T-cell (primary cell): ENCODE measurements around the gene P2RX4. TPM values are rescaled to one million over a fixed set of nuclear protein-coding genes. Genes with fewer than 3 reads are reported as not detected.
A peak's percentile ranks its signal among the peaks of the same experiment; 100 is the strongest.
"Not testable (repeated sequence)": the region's sequence is repeated elsewhere in the genome, so short reads cannot be mapped to it uniquely, and the experiment has no call there.

Experiments used
- ATAC-seq, 4 experiments: fragments of 200-7000 bp in 3 of 4; fragments of 150-1000 bp in 1 of 4; cut with Tn5 transposase; replicated peaks in 1 of 4; 1 replicate in 3 of 4; 2 replicates in 1 of 4; pipeline ENCODE4 v1.10.0; 2021; ENCODE audit warnings: moderate library complexity in 3 of 4, mild to moderate bottlenecking in 2 of 4, moderate number of reproducible peaks in 1 of 4
- CTCF ChIA-PET, 2 donors: fragments of 300-600 bp; sonication (Branson Sonifier 250); formaldehyde crosslinking; loops; one replicate each; lab custom pipeline; 2022; ENCODE audit warnings: antibody characterized with exemption in 2 of 2; lab: Charles Lee
- POLR2A ChIA-PET, 2 donors: fragments of 300-600 bp; sonication (Branson Sonifier 250); formaldehyde crosslinking; loops; one replicate each; lab custom pipeline; 2022; ENCODE audit warnings: antibody characterized with exemption in 2 of 2; lab: Charles Lee
- DNase-seq, 35 experiments: peaks; one replicate each; pipeline versions ENCODE4 v3.0.0 to v3.0.0-alpha.2; 2013 to 2023
- H3K27ac ChIP-seq: one replicate; pipeline ENCODE4 v1.5.1; 2013; ENCODE audit warnings: low read length
- H3K27me3 ChIP-seq, 2 experiments: replicated peaks in 1 of 2; 1 replicate in 1 of 2; 2 replicates in 1 of 2; pipeline versions ENCODE4 v1.6.1 to v1.7.0; 2013; ENCODE audit warnings: low read length in 1 of 2, mixed read lengths in 1 of 2; ENCODE audit not compliant: control insufficient read depth in 2 of 2, insufficient read depth in 2 of 2; ENCODE audit errors: extremely low read depth in 1 of 2
- H3K36me3 ChIP-seq, 2 donors: 1 replicate in 1 of 2; 2 replicates in 1 of 2; pipeline versions ENCODE4 v1.6.1 to v1.7.0; 2013; ENCODE audit warnings: low read length in 1 of 2; ENCODE audit not compliant: control insufficient read depth in 2 of 2, insufficient read depth in 1 of 2; ENCODE audit errors: extremely low read depth in 1 of 2
- H3K4me1 ChIP-seq, 2 experiments: 1 replicate in 1 of 2; 2 replicates in 1 of 2; pipeline versions ENCODE4 v1.6.1 to v1.7.0; 2013; ENCODE audit warnings: low read length in 2 of 2, mixed read lengths in 1 of 2; ENCODE audit not compliant: insufficient read depth in 2 of 2, control insufficient read depth in 1 of 2; ENCODE audit errors: extremely low read depth in 1 of 2
- H3K4me3 ChIP-seq, 2 donors: 1 replicate in 1 of 2; 2 replicates in 1 of 2; pipeline versions ENCODE4 v1.5.1 to v1.7.0; 2013; ENCODE audit warnings: mild to moderate bottlenecking in 2 of 2, low read length in 1 of 2, moderate library complexity in 1 of 2; ENCODE audit not compliant: control insufficient read depth in 1 of 2; ENCODE audit errors: extremely low read depth in 1 of 2
- H3K9me3 ChIP-seq: 2 replicates; pipeline ENCODE4 v1.7.0; 2013
- H3K27ac Mint-ChIP-seq, 2 donors: one replicate each; pipeline ENCODE4 v1.8.0; 2020 to 2021; ENCODE audit warnings: mild to moderate bottlenecking in 2 of 2, mixed read lengths in 2 of 2
- H3K27me3 Mint-ChIP-seq, 2 donors: one replicate each; pipeline ENCODE4 v1.8.0; 2021 to 2022; ENCODE audit warnings: mixed read lengths in 2 of 2
- H3K36me3 Mint-ChIP-seq: one replicate; pipeline ENCODE4 v1.8.0; 2021; ENCODE audit warnings: mixed read lengths
- H3K4me1 Mint-ChIP-seq, 3 donors: one replicate each; pipeline ENCODE4 v1.8.0; 2020 to 2022; ENCODE audit warnings: mixed read lengths in 3 of 3, mild to moderate bottlenecking in 1 of 3
- H3K4me3 Mint-ChIP-seq, 3 donors: one replicate each; pipeline ENCODE4 v1.8.0; 2020 to 2022; ENCODE audit warnings: mild to moderate bottlenecking in 3 of 3, mixed read lengths in 3 of 3, moderate library complexity in 3 of 3
- H3K9me3 Mint-ChIP-seq, 3 donors: one replicate each; pipeline ENCODE4 v1.8.0; 2020 to 2022; ENCODE audit warnings: mixed read lengths in 3 of 3
- WGBS: methylation state at CpG from one replicate; pipeline ENCODE4 v1.1.5; 2013; ENCODE audit warnings: missing lambda C conversion rate; ENCODE audit not compliant: insufficient coverage; 5-methylcytosine and 5-hydroxymethylcytosine counted together
- total RNA-seq, 35 experiments: library from RNA in 6 of 35; stranded (reverse) in 6 of 35; fragments of 120-200 nt in 1 of 35; gene quantifications; one replicate each; pipeline versions ENCODE4 v1.2.1 to v1.2.4 and lab custom pipeline; 2013 to 2026

P2RX4 gene
- total RNA-seq, 5 donors from 2014 or later (not counting 1 experiment from before 2014, with no cell fraction given): 36.2 to 62.3 (median 36.9) TPM

GRCh38 chr12:121208571-121208970 lies 1.4 kb upstream of the P2RX4 start:
- H3K27me3 Mint-ChIP-seq, POLR2A ChIA-PET, H3K27me3 ChIP-seq, H3K36me3 ChIP-seq, H3K27ac ChIP-seq, ATAC-seq, DNase-seq, H3K9me3 ChIP-seq, H3K4me3 ChIP-seq, H3K36me3 Mint-ChIP-seq, H3K9me3 Mint-ChIP-seq: not testable (repeated sequence)
- WGBS: 100% methylated on average over 6 of the region's 10 CpGs
- H3K4me1 Mint-ChIP-seq: peaks cover 20 to 26% (median 25%) of the 10 kb centered on the region in 3 donors
- H3K4me3 Mint-ChIP-seq: peak overlapping the region; percentile 73 to 89 (median 74)
- peak overlapping the region; percentile 57 to 84 for H3K27ac Mint-ChIP-seq
- peaks cover 3 to 24% of the 10 kb centered on the region in 2 experiments for H3K4me1 ChIP-seq
- CTCF ChIA-PET: interaction anchor here in 1 of 2 donors (1.0 kb wide), 1 partner anchor 28 kb away, joined by 3 read pairs; no protein-coding TSS in a partner anchor

- Histone ChIP-seq H3K4me3 (peak overlapping the region in 1 of 2 donors; percentile 83), H3K27ac (peak overlapping the region; percentile 81), H3K4me1 (peaks cover 3 to 27% of the 10 kb centered on the region in 2 experiments), H3K36me3 (peaks cover 0 to 7% of the 10 kb centered on the region in 2 donors), H3K27me3 (no peaks in the 10 kb centered on the region), H3K9me3 (no peaks in the 10 kb centered on the region)
- Mint-ChIP-seq H3K4me1 (peaks cover 22 to 31% (median 30%) of the 10 kb centered on the region in 3 donors), H3K4me3 (peak overlapping the region; percentile 73 to 89 (median 74)), H3K36me3 (peaks cover 2% of the 10 kb centered on the region), H3K27me3 (no peaks in the 10 kb centered on the region), H3K27ac (peak overlapping the region; percentile 63 to 84), H3K9me3 (no peaks in the 10 kb centered on the region)
- POLR2A ChIA-PET: no interaction called here
- CTCF ChIA-PET: no interaction called here
- no peak for ATAC-seq
- 100% methylated on average over 8 of the region's 15 CpGs for WGBS
- DNase-seq: no peak
These were observed 708 bp upstream of the P2RX4 start for GRCh38 chr12:121209221-121209620.

GRCh38 chr12:121212875-121213274 lies 2.9 kb downstream of the P2RX4 start:
- WGBS: 100% methylated on average over 1 of the region's 5 CpGs
- peaks cover 9% of the 10 kb centered on the region for H3K36me3 Mint-ChIP-seq
- peak overlapping the region; percentile 46 to 55 for H3K27ac Mint-ChIP-seq
- Histone ChIP-seq H3K4me1 (peaks cover 3 to 36% of the 10 kb centered on the region in 2 experiments), H3K27me3 (no peaks in the 10 kb centered on the region), H3K36me3 (peaks cover 2 to 22% of the 10 kb centered on the region in 2 donors), H3K27ac (no peak overlapping the region), H3K9me3 (no peaks in the 10 kb centered on the region), H3K4me3 (no peak overlapping the region)
- H3K4me1 Mint-ChIP-seq: peaks cover 29 to 46% (median 45%) of the 10 kb centered on the region in 3 donors
- no peaks in the 10 kb centered on the region for H3K27me3 Mint-ChIP-seq
- ChIA-PET POLR2A (no interaction called here), CTCF (no interaction called here)
- DNase-seq (no peak), ATAC-seq (no peak)
- no peaks in the 10 kb centered on the region for H3K9me3 Mint-ChIP-seq
- H3K4me3 Mint-ChIP-seq: no peak overlapping the region

GRCh38 chr12:121214166-121214777 lies 4.3 kb downstream of the P2RX4 start:
- Histone ChIP-seq H3K4me1 (peaks cover 2 to 34% of the 10 kb centered on the region in 2 experiments), H3K9me3 (no peaks in the 10 kb centered on the region), H3K36me3 (peaks cover 9 to 32% of the 10 kb centered on the region in 2 donors), H3K27me3 (no peaks in the 10 kb centered on the region), H3K27ac (no peak overlapping the region), H3K4me3 (no peak overlapping the region)
- no peaks in the 10 kb centered on the region for H3K27me3 Mint-ChIP-seq
- 93% methylated on average over 8 of the region's 11 CpGs for WGBS
- peaks cover 18% of the 10 kb centered on the region for H3K36me3 Mint-ChIP-seq
- H3K27ac Mint-ChIP-seq: peak overlapping the region; percentile 62 to 81
- no peaks in the 10 kb centered on the region for H3K9me3 Mint-ChIP-seq
- no peak for ATAC-seq
- H3K4me1 Mint-ChIP-seq: peaks cover 37 to 43% (median 42%) of the 10 kb centered on the region in 3 donors
- CTCF ChIA-PET: no interaction called here
- POLR2A ChIA-PET: interaction anchor here in 1 of 2 donors (0.7 kb wide), 1 partner anchor 1127 kb away, joined by 3 read pairs; no protein-coding TSS in a partner anchor
- H3K4me3 Mint-ChIP-seq: peak overlapping the region in 1 of 3 donors; percentile 1
- DNase-seq: no peak

- Histone ChIP-seq H3K36me3 (peaks cover 9 to 32% of the 10 kb centered on the region in 2 donors), H3K9me3 (no peaks in the 10 kb centered on the region), H3K4me3 (no peak overlapping the region), H3K27me3 (no peaks in the 10 kb centered on the region), H3K27ac (peak overlapping the region; percentile 20), H3K4me1 (peaks cover 0 to 29% of the 10 kb centered on the region in 2 experiments)
- no peaks in the 10 kb centered on the region for H3K27me3 Mint-ChIP-seq
- peak overlapping the region in 1 of 3 donors; percentile 6 for H3K4me3 Mint-ChIP-seq
- peaks cover 22% of the 10 kb centered on the region for H3K36me3 Mint-ChIP-seq
- H3K4me1 Mint-ChIP-seq: peaks cover 39 to 43% (median 40%) of the 10 kb centered on the region in 3 donors
- no peaks in the 10 kb centered on the region for H3K9me3 Mint-ChIP-seq
- 94% methylated on average over 6 of the region's 14 CpGs for whole genome bisulfite sequencing
- DNase-seq (no peak), ATAC-seq (no peak)
- H3K27ac Mint-ChIP-seq: peak overlapping the region; percentile 74 to 81
- ChIA-PET CTCF (interaction anchor here in 1 of 2 donors (0.6 kb wide), 1 partner anchor 186 kb away, joined by 3 read pairs; no protein-coding TSS in a partner anchor), POLR2A (no interaction called here)
These were observed 5.2 kb downstream of the P2RX4 start for GRCh38 chr12:121214855-121215745.

GRCh38 chr12:121216102-121216501 lies 6.2 kb downstream of the P2RX4 start:
- no peak overlapping the region for H3K27ac ChIP-seq
- H3K9me3 Mint-ChIP-seq: no peaks in the 10 kb centered on the region
- no peaks in the 10 kb centered on the region for H3K9me3 ChIP-seq
- peaks cover 0 to 21% of the 10 kb centered on the region in 2 experiments for H3K4me1 ChIP-seq
- H3K27me3 Mint-ChIP-seq: no peaks in the 10 kb centered on the region
- ChIA-PET POLR2A (interaction anchor here (0.6 kb wide), 3 partner anchors 12 to 928 kb away, joined by 4 to 6 read pairs (median 5); no protein-coding TSS in a partner anchor), CTCF (interaction anchor here in 1 of 2 donors (0.6 kb wide), 1 partner anchor 1379 kb away, joined by 4 read pairs; no protein-coding TSS in a partner anchor)
- peaks cover 22% of the 10 kb centered on the region for H3K36me3 Mint-ChIP-seq
- H3K4me3 ChIP-seq: no peak overlapping the region
- DNase-seq: no peak
- no peak for ATAC-seq
- peaks cover 35 to 36% (median 36%) of the 10 kb centered on the region in 3 donors for H3K4me1 Mint-ChIP-seq
- H3K36me3 ChIP-seq: peaks cover 9 to 32% of the 10 kb centered on the region in 2 donors
- peak overlapping the region; percentile 16 to 74 for H3K27ac Mint-ChIP-seq
- H3K27me3 ChIP-seq: no peaks in the 10 kb centered on the region
- H3K4me3 Mint-ChIP-seq: no peak overlapping the region
- 100% methylated on average over 2 of the region's 4 CpGs for WGBS
